ENCODE data around the gene SLC16A3. TPM values are rescaled to one million over a fixed set of nuclear protein-coding genes. Genes with fewer than 3 reads are reported as not detected.

SLC16A3 gene
- total and polyA plus RNA-seq, 9 of the 15 experiments (the other 6 are each of a cell fraction or from before 2014, with no cell fraction given) = 0.11 to 5.4 (median 1.2) TPM; not detected in 2

GRCh38 chr17:82273327-82274133 lies 44.7 kb downstream of the SLC16A3 start, which contains the start of gene CSNK1D:
Gene CSNK1D (minus strand): TSS chr17:82273700. CDS start chr17:82273381, 319 bp downstream.
- peak within 1 kb of the TSS; percentile 87 for H3K4me2 ChIP-seq (ENCODE audit: insufficient read depth, low read length)
- H3K4me3 ChIP-seq = peak within 1 kb of the TSS; percentile 96
- WGBS (ENCODE audit: insufficient coverage, low coverage, missing lambda C conversion rate) = 10% methylated on average over 47 of the region's 80 CpGs
- no peaks in the 10 kb centered on the region for H3K9me3 ChIP-seq (replicated peaks; ENCODE audit: control insufficient read depth, insufficient read depth, low read depth, low read length)
- H2AFZ ChIP-seq (ENCODE audit: low read depth, low read length) = peak within 1 kb of the TSS; percentile 94
- ChIA-PET CTCF (ENCODE audit: low intra/inter-chr PET ratio) (interaction anchor here (0.6 kb wide), 1 partner anchor 17 kb away, joined by 3 read pairs; no protein-coding TSS in a partner anchor), POLR2A (interaction anchor here (0.6 to 5.6 kb wide), 6 partner anchors 9 to 245 kb away, joined by 3 to 37 read pairs (median 5); no protein-coding TSS in a partner anchor)
- peaks cover 10% of the 10 kb centered on the region for H3K9me1 ChIP-seq (ENCODE audit: control insufficient read depth, insufficient read depth, low read length)
- FAIRE-seq (peak; percentile 11), ATAC-seq (peak; percentile 89), DNase-seq (ENCODE audit: extremely low read depth in 1 of 4, low spot score in 3 of 4) (peak; percentile 92 to 95 (median 94))
- intact Hi-C loops (cut with micrococcal nuclease) = no loop called here
- peaks cover 38% of the 10 kb centered on the region for H4K20me1 ChIP-seq (replicated peaks; ENCODE audit: control insufficient read depth, insufficient read depth, low read length)
- in situ Hi-C loops (cut with MboI) = no loop called here
- H3K79me2 ChIP-seq (ENCODE audit: control insufficient read depth, insufficient read depth, low read length) = peaks cover 50% of the 10 kb centered on the region
- peaks cover 40% of the 10 kb centered on the region for H3K36me3 ChIP-seq (ENCODE audit: control insufficient read depth, insufficient read depth, low read length)
- peak within 1 kb of the TSS; percentile 98 for H3K27ac ChIP-seq (ENCODE audit: extremely low read depth, low read depth, low read length)
- H3K4me1 ChIP-seq (replicated peaks in 1 of 2; ENCODE audit: control insufficient read depth in 2 of 2, insufficient read depth in 2 of 2, low read length in 2 of 2) = peaks cover 34 to 70% of the 10 kb centered on the region in 2 experiments
- no TSS peak for BruUV-seq (replicated peaks)
- no peaks in the 10 kb centered on the region for H3K27me3 ChIP-seq (ENCODE audit: control insufficient read depth in 2 of 2, insufficient read depth in 2 of 2, low read length in 2 of 2)
- H3K9ac ChIP-seq (ENCODE audit: insufficient read depth in 1 of 2, low read depth in 2 of 2, low read length in 2 of 2) = peak within 1 kb of the TSS; percentile 84 to 97
- TF ChIP-seq HNRNPL (IDR thresholded peaks at IDR 0.05; ENCODE audit: low read depth, low read length) (peak; percentile 17; the same call in 1 of the 2 replicates), ATF7 (IDR thresholded peaks at IDR 0.05) (peak; percentile 97), MAZ (CRISPR knock-in tag; conservative IDR thresholded peaks at IDR 0.05 in 1 of 2, IDR thresholded peaks at IDR 0.05 in 1 of 2) (peak; percentile 92 to 95), PKNOX1 (IDR thresholded peaks at IDR 0.05) (peak; percentile 40), ZBTB8A (IDR thresholded peaks at IDR 0.05; ENCODE audit: partially characterized antibody) (no peak), ZC3H11A (IDR thresholded peaks at IDR 0.05; ENCODE audit: low read depth, low read length) (no peak), BRD4 (IDR thresholded peaks at IDR 0.05) (peak; percentile 80; the same call in 1 of the 2 replicates), EP400 (IDR thresholded peaks at IDR 0.05) (peak; percentile 98), POLR2A (conservative IDR thresholded peaks at IDR 0.05) (peak; percentile 83), ARID1B (IDR thresholded peaks at IDR 0.05) (peak; percentile 37; the same call in 1 of the 2 replicates), ZBTB11 (CRISPR knock-in tag; IDR thresholded peaks at IDR 0.05) (no peak), MNT (conservative IDR thresholded peaks at IDR 0.05) (peak in 1 of 2 experiments; percentile 76; a peak in 3 of 4 replicates), SIN3B (IDR thresholded peaks at IDR 0.05; ENCODE audit: low read depth) (0 out of 2 replicates have a peak, but pooled peaks have one; percentile 62), SMAD1 (IDR thresholded peaks at IDR 0.05; ENCODE audit: low read depth, low read length, partially characterized antibody) (peak; percentile 64), TAF7 (tag; IDR thresholded peaks at IDR 0.05) (peak; percentile 81)
